Endothelial cell of umbilical vein (primary cell): ENCODE measurements around the gene NF1. TPM values are rescaled to one million over a fixed set of nuclear protein-coding genes. Genes with fewer than 3 reads are reported as not detected.

ENCODE experiments used
- BruUV-seq: library from RNA; stranded (reverse); fragments of 400-500 nt; replicated peaks from 2 replicates; lab custom pipeline; 2021; lab: Mats Ljungman, UMichigan
- CTCF ChIA-PET: fragments of 300-600, 350-600 bp; sonication (Branson Sonifier 250); formaldehyde crosslinking; loops from one replicate; lab custom pipeline; 2021; ENCODE audit warnings: antibody characterized with exemption, inconsistent platforms; lab: Charles Lee
- POLR2A ChIA-PET: fragments of 300-600, 350-600 bp; sonication (Branson Sonifier 250); formaldehyde crosslinking; loops from one replicate; lab custom pipeline; 2021; ENCODE audit warnings: antibody characterized with exemption, inconsistent platforms; lab: Charles Lee
- DNase-seq: peaks from one replicate; pipeline ENCODE4 v3.0.0-alpha.2; 2011; ENCODE audit warnings: low read depth, low spot score
- FAIRE-seq: peaks from 2 replicates; lab custom pipeline; 2011; peaks lifted over from hg19 to GRCh38; lab: Jason Lieb, UNC
- H2AFZ ChIP-seq: 2 replicates; pipeline ENCODE4 v1.6.0; 2012; ENCODE audit warnings: low read depth, low read length, control low read depth, inconsistent platforms
- H3K27ac ChIP-seq: 2 replicates; pipeline ENCODE4 v1.5.1; 2011; ENCODE audit warnings: low read depth, mild to moderate bottlenecking, control low read depth, low read length, moderate library complexity; ENCODE audit not compliant: insufficient read depth
- H3K27me3 ChIP-seq, 2 experiments: 2 replicates each; pipeline versions ENCODE4 v1.6.0 to v1.6.1; 2011; ENCODE audit warnings: low read length in 2 of 2, mixed read lengths in 1 of 2; ENCODE audit not compliant: control insufficient read depth in 2 of 2, insufficient read depth in 2 of 2
- H3K36me3 ChIP-seq, 2 experiments: 2 replicates in 1 of 2; 3 replicates in 1 of 2; pipeline ENCODE4 v1.5.1; 2011; ENCODE audit warnings: low read length in 2 of 2, mild to moderate bottlenecking in 1 of 2, moderate library complexity in 1 of 2; ENCODE audit not compliant: control insufficient read depth in 2 of 2, insufficient read depth in 2 of 2; ENCODE audit errors: extremely low read depth in 1 of 2
- H3K4me1 ChIP-seq: 3 replicates; pipeline ENCODE4 v1.5.1; 2011; ENCODE audit warnings: mild to moderate bottlenecking, low read length; ENCODE audit not compliant: control insufficient read depth, insufficient read depth; ENCODE audit errors: extremely low read depth
- H3K4me2 ChIP-seq: 2 replicates; pipeline ENCODE4 v1.6.1; 2011; ENCODE audit warnings: low read length, control low read depth, mixed read lengths; ENCODE audit not compliant: insufficient read depth
- H3K4me3 ChIP-seq, 3 experiments: fragments of 200-600 bp in 1 of 3; sonication (generic), shearing (Covaris generic) in 1 of 3; replicated peaks in 1 of 3; 2 replicates each; pipeline ENCODE4 v1.5.1; 2011 to 2016; ENCODE audit warnings: control low read depth in 3 of 3, low read length in 3 of 3, mild to moderate bottlenecking in 2 of 3, inconsistent platforms in 1 of 3, low read depth in 1 of 3, moderate library complexity in 1 of 3; ENCODE audit not compliant: insufficient read depth in 1 of 3
- H3K79me2 ChIP-seq: 2 replicates; pipeline ENCODE4 v1.6.0; 2012; ENCODE audit warnings: low read length, inconsistent platforms; ENCODE audit not compliant: control insufficient read depth, insufficient read depth
- H3K9ac ChIP-seq: replicated peaks from 2 replicates; pipeline ENCODE3; 2011; ENCODE audit warnings: low read length, control low read depth; ENCODE audit not compliant: insufficient read depth; ENCODE audit errors: extremely low read depth
- H3K9me1 ChIP-seq: replicated peaks from 3 replicates; pipeline ENCODE4 v1.6.0; 2011; ENCODE audit warnings: mild to moderate bottlenecking, low read length; ENCODE audit not compliant: control insufficient read depth, insufficient read depth; ENCODE audit errors: extremely low read depth
- H3K9me3 ChIP-seq: replicated peaks from 2 replicates; pipeline ENCODE4 v1.5.1; 2012; ENCODE audit warnings: low read length, inconsistent platforms; ENCODE audit not compliant: control insufficient read depth, insufficient read depth
- H4K20me1 ChIP-seq: replicated peaks from 2 replicates; pipeline ENCODE3; 2011; ENCODE audit warnings: mild to moderate bottlenecking, low read length; ENCODE audit not compliant: control insufficient read depth, insufficient read depth; ENCODE audit errors: extremely low read depth
- EZH2 ChIP-seq: IDR thresholded peaks from 2 replicates; pipeline ENCODE4 v1.6.1; 2012; ENCODE audit warnings: borderline replicate concordance, low read depth, mild to moderate bottlenecking, moderate library complexity, low read length, inconsistent platforms; ENCODE audit not compliant: severe bottlenecking
- FOS ChIP-seq: IDR thresholded peaks from 2 replicates; pipeline ENCODE4 v1.6.1; 2011; ENCODE audit warnings: mild to moderate bottlenecking, low read length, moderate library complexity, borderline replicate concordance; ENCODE audit not compliant: insufficient read depth
- GATA2 ChIP-seq: IDR thresholded peaks from 2 replicates; pipeline ENCODE4 v1.7.0; 2011; ENCODE audit warnings: low read depth, mild to moderate bottlenecking, moderate library complexity, mixed read lengths, low read length; ENCODE audit not compliant: insufficient read length, insufficient read depth
- JUN ChIP-seq: IDR thresholded peaks from 2 replicates; pipeline ENCODE4 v1.6.1; 2011; ENCODE audit warnings: borderline replicate concordance, low read depth; ENCODE audit not compliant: insufficient read length, insufficient read depth
- MYC ChIP-seq: IDR thresholded peaks from one replicate; pipeline ENCODE4 v1.6.1; 2011; ENCODE audit warnings: mild to moderate bottlenecking, low read depth, low read length
- POLR2A ChIP-seq: IDR thresholded peaks from 2 replicates; pipeline ENCODE4 v1.6.1; 2012; ENCODE audit warnings: low read depth, mild to moderate bottlenecking, control low read depth, low read length
- POLR2AphosphoS5 ChIP-seq: IDR thresholded peaks from 2 replicates; pipeline ENCODE4 v1.6.1; 2012; ENCODE audit warnings: low read depth, mild to moderate bottlenecking, control low read depth, low read length, moderate library complexity; ENCODE audit not compliant: insufficient read depth
- dilution Hi-C: fragments of 300-500 bp; cut with MboI; formaldehyde crosslinking; loops from one replicate; pipeline ENCODE4 v1.15.0; 2019; ENCODE audit warnings: low sequenced_read_pairs; ENCODE audit not compliant: extremely low pct_ligation_motif_present
- intact Hi-C: fragments of 100-400 bp; cut with micrococcal nuclease; formaldehyde crosslinking; loops from one replicate; pipeline ENCODE4 v1.10.0; 2022
- polyA plus RNA-seq, 4 experiments: library from polyadenylated mRNA; depleted of rRNA in 3 of 4; stranded (reverse) in 3 of 4; unstranded in 1 of 4; fragments of >200 nt; gene quantifications; 2 replicates each; pipeline versions ENCODE4 v1.2.1 to v1.2.3, GENCODE V29; 2011 to 2012; ENCODE audit warnings: missing spikeins in 1 of 4
- total RNA-seq: library from RNA; stranded (reverse); gene quantifications from 2 replicates; pipeline ENCODE4 v1.2.3, GENCODE V29; 2021
- TF ChIP-seq, protein P1 (sequence below): IDR thresholded peaks from 2 replicates; pipeline ENCODE4 v1.6.1; 2011; ENCODE audit not compliant: insufficient read depth, insufficient read length
- TF ChIP-seq, protein P2 (sequence below), 2 donors: IDR thresholded peaks; 1 replicate in 1 of 2; 2 replicates in 1 of 2; pipeline ENCODE4 v1.5.1; 2011; ENCODE audit warnings: low read length in 2 of 2, mild to moderate bottlenecking in 2 of 2, moderate library complexity in 2 of 2, control low read depth in 1 of 2, inconsistent platforms in 1 of 2, low read depth in 1 of 2; ENCODE audit not compliant: insufficient read depth in 1 of 2; ENCODE audit errors: extremely low read depth in 1 of 2

Gene NF1
- total and polyA plus RNA-seq, 2 donors (not counting 3 experiments of a cell fraction or from before 2014, with no cell fraction given) = 13.7 to 42.4 TPM

DNA sequence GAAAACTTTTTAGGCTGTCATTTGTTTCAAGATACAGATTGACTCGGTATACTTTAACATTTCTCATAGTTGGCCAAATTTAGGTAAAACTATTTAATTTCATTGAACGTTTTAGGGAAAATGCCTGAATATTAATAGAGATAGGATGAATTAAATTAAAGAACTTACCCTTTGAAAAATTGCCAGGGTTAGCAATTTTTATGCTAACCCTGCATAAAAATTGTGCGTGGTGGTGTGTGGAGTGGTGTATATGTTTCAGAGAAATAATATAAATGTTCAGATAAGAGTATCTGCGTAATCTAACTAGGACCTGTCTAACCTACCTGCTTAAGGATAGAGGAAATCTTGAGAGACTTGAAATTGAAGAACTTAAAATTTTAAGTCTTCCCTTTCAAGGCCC lies 21.4 kb downstream of the NF1 start:
- H3K27ac ChIP-seq = no peak overlapping the region
- FAIRE-seq (no peak), DNase-seq (no peak)
- ChIA-PET POLR2A (no interaction called here), CTCF (no interaction called here)
- H3K27me3 ChIP-seq = no peaks in the 10 kb centered on the region
- H3K9me3 ChIP-seq = no peaks in the 10 kb centered on the region
- H4K20me1 ChIP-seq = no peaks in the 10 kb centered on the region
- H3K79me2 ChIP-seq = peaks cover 18% of the 10 kb centered on the region
- intact Hi-C loops = no loop called here
- H3K4me1 ChIP-seq = no peaks in the 10 kb centered on the region
- BruUV-seq = no TSS peak
- dilution Hi-C loops = no loop called here
- TF ChIP-seq POLR2A = no peak
- no peak overlapping the region for H2AFZ ChIP-seq
- no peak overlapping the region for H3K9ac ChIP-seq
- no peak overlapping the region for H3K4me3 ChIP-seq
- no peak overlapping the region for H3K4me2 ChIP-seq
- no peaks in the 10 kb centered on the region for H3K9me1 ChIP-seq
- no peaks in the 10 kb centered on the region for H3K36me3 ChIP-seq

DNA sequence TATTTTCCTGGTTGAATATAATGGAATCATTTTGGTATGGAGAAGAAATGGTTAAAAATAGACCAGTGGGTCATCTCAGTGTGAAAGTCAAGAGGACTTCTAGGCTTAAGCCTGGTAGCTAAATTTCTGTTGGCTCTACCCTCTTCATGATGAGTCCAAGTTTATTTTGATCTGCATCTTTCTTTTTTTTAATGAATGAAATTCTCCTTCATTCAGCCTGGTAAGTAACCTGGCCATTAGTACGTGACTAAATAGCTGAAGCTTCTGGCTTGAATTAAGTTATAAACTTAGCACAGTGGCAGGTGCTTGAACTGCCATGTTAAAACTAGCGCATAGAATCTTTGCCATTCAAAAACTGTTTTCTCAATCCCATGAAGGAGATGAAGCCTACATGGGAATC lies 28.0 kb downstream of the NF1 start:
- no peak for TF ChIP-seq FOS
- TF ChIP-seq POLR2A = no peak
- no peak for TF ChIP-seq POLR2AphosphoS5
- TF ChIP-seq GATA2 = no peak
- TF ChIP-seq, protein P1, sequence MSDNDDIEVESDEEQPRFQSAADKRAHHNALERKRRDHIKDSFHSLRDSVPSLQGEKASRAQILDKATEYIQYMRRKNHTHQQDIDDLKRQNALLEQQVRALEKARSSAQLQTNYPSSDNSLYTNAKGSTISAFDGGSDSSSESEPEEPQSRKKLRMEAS = no peak
- TF ChIP-seq, protein P2, sequence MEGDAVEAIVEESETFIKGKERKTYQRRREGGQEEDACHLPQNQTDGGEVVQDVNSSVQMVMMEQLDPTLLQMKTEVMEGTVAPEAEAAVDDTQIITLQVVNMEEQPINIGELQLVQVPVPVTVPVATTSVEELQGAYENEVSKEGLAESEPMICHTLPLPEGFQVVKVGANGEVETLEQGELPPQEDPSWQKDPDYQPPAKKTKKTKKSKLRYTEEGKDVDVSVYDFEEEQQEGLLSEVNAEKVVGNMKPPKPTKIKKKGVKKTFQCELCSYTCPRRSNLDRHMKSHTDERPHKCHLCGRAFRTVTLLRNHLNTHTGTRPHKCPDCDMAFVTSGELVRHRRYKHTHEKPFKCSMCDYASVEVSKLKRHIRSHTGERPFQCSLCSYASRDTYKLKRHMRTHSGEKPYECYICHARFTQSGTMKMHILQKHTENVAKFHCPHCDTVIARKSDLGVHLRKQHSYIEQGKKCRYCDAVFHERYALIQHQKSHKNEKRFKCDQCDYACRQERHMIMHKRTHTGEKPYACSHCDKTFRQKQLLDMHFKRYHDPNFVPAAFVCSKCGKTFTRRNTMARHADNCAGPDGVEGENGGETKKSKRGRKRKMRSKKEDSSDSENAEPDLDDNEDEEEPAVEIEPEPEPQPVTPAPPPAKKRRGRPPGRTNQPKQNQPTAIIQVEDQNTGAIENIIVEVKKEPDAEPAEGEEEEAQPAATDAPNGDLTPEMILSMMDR (IDR thresholded peaks at IDR 0.05; ENCODE audit: extremely low read depth in 1 of 2, insufficient read depth in 1 of 2, low read depth in 1 of 2, low read length in 2 of 2) = no peak
- TF ChIP-seq EZH2 = no peak
- no peak for TF ChIP-seq MYC
- no peak for TF ChIP-seq JUN
- dilution Hi-C loops (no loop called here), intact Hi-C loops (no loop called here)
- Histone ChIP-seq H3K4me3 (no peak overlapping the region), H3K27me3 (no peaks in the 10 kb centered on the region), H3K4me2 (no peak overlapping the region), H3K79me2 (peaks cover 33% of the 10 kb centered on the region), H3K9me1 (no peaks in the 10 kb centered on the region), H3K9me3 (no peaks in the 10 kb centered on the region), H3K27ac (no peak overlapping the region), H4K20me1 (peaks cover 11% of the 10 kb centered on the region), H3K9ac (no peak overlapping the region), H3K36me3 (no peaks in the 10 kb centered on the region), H3K4me1 (no peaks in the 10 kb centered on the region), H2AFZ (no peak overlapping the region)
- DNase-seq (no peak), FAIRE-seq (no peak)
- BruUV-seq = no TSS peak
- ChIA-PET CTCF (no interaction called here), POLR2A (interaction anchor here (0.6 kb wide), 1 partner anchor 15 kb away, joined by 4 read pairs; no protein-coding TSS in a partner anchor)
